ENCODE data around the gene AIRE. TPM values are rescaled to one million over a fixed set of nuclear protein-coding genes. Genes with fewer than 3 reads are reported as not detected.
"Not testable (repeated sequence)": the region's sequence is repeated elsewhere in the genome, so short reads cannot be mapped to it uniquely, and the experiment has no call there.

The AIRE gene
- total RNA-seq, 1 donor from 2014 or later, result not detected

GRCh38 chr21:44279354-44280260, 6.1 kb upstream of the AIRE start:
- DNase-seq (no peak), ATAC-seq (ENCODE audit: low read depth) (no peak)
- ChIA-PET POLR2A (no interaction called here), CTCF (no interaction called here)
- intact Hi-C loops (cut with micrococcal nuclease), result no loop called here
- H3K27me3 Mint-ChIP-seq, result peaks cover 3% of the 10 kb centered on the region
- no peak overlapping the region for H3K4me3 Mint-ChIP-seq
- H3K27ac Mint-ChIP-seq, result no peak overlapping the region
- peaks cover 11% of the 10 kb centered on the region for H3K4me1 Mint-ChIP-seq
- H3K36me3 Mint-ChIP-seq (ENCODE audit: low read depth), result no peaks in the 10 kb centered on the region
- no peaks in the 10 kb centered on the region for H3K9me3 Mint-ChIP-seq
- TF ChIP-seq, protein P1, sequence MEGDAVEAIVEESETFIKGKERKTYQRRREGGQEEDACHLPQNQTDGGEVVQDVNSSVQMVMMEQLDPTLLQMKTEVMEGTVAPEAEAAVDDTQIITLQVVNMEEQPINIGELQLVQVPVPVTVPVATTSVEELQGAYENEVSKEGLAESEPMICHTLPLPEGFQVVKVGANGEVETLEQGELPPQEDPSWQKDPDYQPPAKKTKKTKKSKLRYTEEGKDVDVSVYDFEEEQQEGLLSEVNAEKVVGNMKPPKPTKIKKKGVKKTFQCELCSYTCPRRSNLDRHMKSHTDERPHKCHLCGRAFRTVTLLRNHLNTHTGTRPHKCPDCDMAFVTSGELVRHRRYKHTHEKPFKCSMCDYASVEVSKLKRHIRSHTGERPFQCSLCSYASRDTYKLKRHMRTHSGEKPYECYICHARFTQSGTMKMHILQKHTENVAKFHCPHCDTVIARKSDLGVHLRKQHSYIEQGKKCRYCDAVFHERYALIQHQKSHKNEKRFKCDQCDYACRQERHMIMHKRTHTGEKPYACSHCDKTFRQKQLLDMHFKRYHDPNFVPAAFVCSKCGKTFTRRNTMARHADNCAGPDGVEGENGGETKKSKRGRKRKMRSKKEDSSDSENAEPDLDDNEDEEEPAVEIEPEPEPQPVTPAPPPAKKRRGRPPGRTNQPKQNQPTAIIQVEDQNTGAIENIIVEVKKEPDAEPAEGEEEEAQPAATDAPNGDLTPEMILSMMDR (IDR thresholded peaks at IDR 0.05), result no peak

DNA sequence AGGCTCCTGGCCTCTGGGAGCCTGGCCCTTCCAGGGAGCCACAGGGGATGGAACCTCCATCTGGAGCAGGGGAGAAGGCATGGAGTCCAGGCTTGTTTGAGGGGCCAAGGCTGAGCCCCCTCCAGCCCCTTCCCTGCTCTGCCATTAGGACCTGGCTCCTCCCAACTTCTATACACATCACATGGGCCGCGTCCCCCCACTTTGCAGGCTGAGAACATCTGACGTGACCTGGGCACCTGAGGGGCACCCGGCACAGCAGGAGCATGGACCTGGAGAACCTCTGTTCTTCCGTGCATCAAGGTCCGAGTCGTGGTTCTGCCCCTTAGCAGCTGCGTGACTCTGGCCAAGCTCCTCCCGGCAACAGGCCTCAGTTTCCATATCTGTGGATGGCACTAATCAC, 3.9 kb upstream of the AIRE start:
- ATAC-seq (ENCODE audit: low read depth), result no peak
- TF ChIP-seq, protein P1 (IDR thresholded peaks at IDR 0.05), result no peak
- intact Hi-C loops (cut with micrococcal nuclease), result no loop called here
- CTCF ChIA-PET, result no interaction called here
- no peak for DNase-seq
- peaks cover 3% of the 10 kb centered on the region for H3K27me3 Mint-ChIP-seq
- no peak overlapping the region for H3K27ac Mint-ChIP-seq
- H3K9me3 Mint-ChIP-seq, result no peaks in the 10 kb centered on the region
- no peaks in the 10 kb centered on the region for H3K36me3 Mint-ChIP-seq (ENCODE audit: low read depth)
- H3K4me1 Mint-ChIP-seq, result peaks cover 11% of the 10 kb centered on the region
- H3K4me3 Mint-ChIP-seq, result no peak overlapping the region
- POLR2A ChIA-PET, result no interaction called here

DNA sequence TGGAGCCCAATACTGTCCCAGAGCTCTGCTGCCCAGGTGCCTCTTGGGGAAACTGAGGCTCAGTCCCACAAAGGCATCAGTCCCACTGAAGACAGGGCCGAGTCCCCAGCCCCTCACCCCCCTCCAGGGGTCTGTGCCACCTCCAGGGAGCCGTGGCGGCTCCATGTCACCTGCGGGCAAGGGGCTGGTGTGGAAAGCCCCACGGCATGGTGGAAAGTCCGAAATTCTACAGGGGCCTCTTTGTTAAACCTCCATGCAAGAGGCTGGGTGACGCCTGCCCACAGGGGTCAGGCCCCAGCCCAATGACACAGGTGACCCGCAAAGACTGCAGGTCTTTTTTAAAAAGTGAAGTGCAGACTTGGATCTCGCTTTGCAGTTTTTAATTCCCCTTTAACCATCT, 3.3 kb upstream of the AIRE start:
- ChIA-PET POLR2A (no interaction called here), CTCF (no interaction called here)
- ATAC-seq (ENCODE audit: low read depth) (no peak), DNase-seq (no peak)
- Mint-ChIP-seq H3K27me3 (peaks cover 3% of the 10 kb centered on the region), H3K27ac (no peak overlapping the region), H3K9me3 (no peaks in the 10 kb centered on the region), H3K4me3 (no peak overlapping the region), H3K36me3 (ENCODE audit: low read depth) (no peaks in the 10 kb centered on the region), H3K4me1 (peaks cover 11% of the 10 kb centered on the region)
- intact Hi-C loops (cut with micrococcal nuclease), result no loop called here
- TF ChIP-seq, protein P1 (IDR thresholded peaks at IDR 0.05), result no peak

DNA sequence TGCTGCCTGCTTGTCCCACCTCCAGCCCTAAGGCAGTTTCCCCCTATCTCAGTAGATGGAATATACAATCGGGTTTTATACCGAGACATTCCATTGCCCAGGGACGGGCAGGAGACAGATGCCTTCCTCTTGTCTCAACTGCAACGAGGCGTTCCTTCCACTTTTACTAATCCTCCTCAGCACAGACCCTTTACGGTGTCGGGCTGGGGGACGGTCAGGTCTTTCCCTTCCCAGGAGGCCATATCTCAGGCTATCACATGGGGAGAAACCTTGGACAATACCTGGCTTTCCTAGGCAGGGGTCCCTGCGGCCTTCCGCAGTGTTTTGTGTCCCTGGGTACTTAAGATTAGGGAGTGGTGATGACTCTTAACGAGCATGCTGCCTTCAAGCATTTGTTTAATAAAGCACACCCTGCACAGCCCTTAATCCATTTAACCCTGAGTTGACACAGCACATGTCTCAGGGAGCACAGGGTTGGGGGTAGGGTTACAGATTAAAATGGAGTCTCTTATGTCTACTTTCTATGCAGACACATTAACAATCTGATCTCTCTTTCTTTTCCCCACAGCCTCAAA, 2.4 kb upstream of the AIRE start:
- intact Hi-C loops (cut with micrococcal nuclease); H3K36me3 Mint-ChIP-seq (ENCODE audit: low read depth); CTCF ChIA-PET; H3K4me3 Mint-ChIP-seq; H3K27me3 Mint-ChIP-seq; DNase-seq; H3K9me3 Mint-ChIP-seq; POLR2A ChIA-PET; ATAC-seq (ENCODE audit: low read depth); H3K27ac Mint-ChIP-seq: not testable (repeated sequence)
- H3K4me1 Mint-ChIP-seq, result peaks cover 14% of the 10 kb centered on the region

DNA sequence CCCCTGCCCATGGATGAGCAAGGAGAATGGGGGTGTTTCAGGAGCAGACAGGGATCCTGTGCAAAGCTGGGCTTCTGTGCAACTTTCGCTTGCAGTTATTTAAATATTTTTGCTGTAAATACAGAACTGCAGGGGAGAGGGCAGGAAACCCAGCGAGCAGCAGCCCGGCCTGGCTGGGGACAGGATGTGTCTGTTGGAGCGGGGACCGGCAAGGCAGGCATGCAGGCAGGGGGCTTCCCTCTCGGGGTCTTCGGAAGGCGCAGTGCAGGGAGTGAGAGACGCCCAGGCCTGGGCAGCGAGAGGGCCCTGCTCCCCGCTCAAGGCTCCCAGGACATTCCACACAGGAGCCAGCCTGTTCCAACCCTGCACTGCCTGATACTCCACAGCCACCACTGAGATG, 1.7 kb upstream of the AIRE start:
- no peaks in the 10 kb centered on the region for H3K36me3 Mint-ChIP-seq (ENCODE audit: low read depth)
- H3K27me3 Mint-ChIP-seq, result peaks cover 6% of the 10 kb centered on the region
- TF ChIP-seq, protein P1 (IDR thresholded peaks at IDR 0.05), result no peak
- no peaks in the 10 kb centered on the region for H3K9me3 Mint-ChIP-seq
- no peak overlapping the region for H3K27ac Mint-ChIP-seq
- POLR2A ChIA-PET, result no interaction called here
- intact Hi-C loops (cut with micrococcal nuclease), result no loop called here
- ATAC-seq (ENCODE audit: low read depth), result no peak
- H3K4me3 Mint-ChIP-seq, result no peak overlapping the region
- peaks cover 14% of the 10 kb centered on the region for H3K4me1 Mint-ChIP-seq
- CTCF ChIA-PET, result no interaction called here
- no peak for DNase-seq
